ENCODE data around the gene CFAP65. TPM values are rescaled to one million over a fixed set of nuclear protein-coding genes. Genes with fewer than 3 reads are reported as not detected.

Gene CFAP65
- total RNA-seq, 1 donor, result not detected

GRCh38 chr2:219017201-219017931 is 23.9 kb downstream of the CFAP65 start:
- DNase-seq (ENCODE audit: low read depth in 2 of 3, low spot score in 2 of 3), result no peak

GRCh38 chr2:219016721-219017120 is 24.6 kb downstream of the CFAP65 start:
- DNase-seq (ENCODE audit: low read depth in 2 of 3, low spot score in 2 of 3), result no peak

- no peak for DNase-seq (ENCODE audit: low read depth in 2 of 3, low spot score in 2 of 3)
Observed at GRCh38 chr2:219010873-219011272, 30.4 kb downstream of the CFAP65 start.

GRCh38 chr2:219010162-219010756 is 31.1 kb downstream of the CFAP65 start:
- DNase-seq (ENCODE audit: low read depth in 2 of 3, low spot score in 2 of 3), result peak in 1 of 3 donors; percentile 32

GRCh38 chr2:219009294-219009693 is 32.0 kb downstream of the CFAP65 start:
- no peak for DNase-seq (ENCODE audit: low read depth in 2 of 3, low spot score in 2 of 3)

GRCh38 chr2:219003979-219004378 is 37.3 kb downstream of the CFAP65 start:
- DNase-seq (ENCODE audit: low read depth in 2 of 3, low spot score in 2 of 3), result no peak

- DNase-seq (ENCODE audit: low read depth in 2 of 3, low spot score in 2 of 3), result no peak
Observed at GRCh38 chr2:219003267-219003634, 38.1 kb downstream of the CFAP65 start.

GRCh38 chr2:219002395-219003266 is 38.7 kb downstream of the CFAP65 start:
- peak in 2 of 3 donors; percentile 52 to 68 for DNase-seq (ENCODE audit: low read depth in 2 of 3, low spot score in 2 of 3)

GRCh38 chr2:219001577-219002394 is 39.5 kb downstream of the CFAP65 start:
- DNase-seq (ENCODE audit: low read depth in 2 of 3, low spot score in 2 of 3), result no peak

- DNase-seq (ENCODE audit: low read depth in 2 of 3, low spot score in 2 of 3), result no peak
Observed at GRCh38 chr2:219001100-219001576, 40.2 kb downstream of the CFAP65 start.

- DNase-seq (ENCODE audit: low read depth in 2 of 3, low spot score in 2 of 3), result no peak
Observed at GRCh38 chr2:219000569-219000960, 40.8 kb downstream of the CFAP65 start.

GRCh38 chr2:218999881-219000568 is 41.3 kb downstream of the CFAP65 start:
- DNase-seq (ENCODE audit: low read depth in 2 of 3, low spot score in 2 of 3), result no peak

- no peak for DNase-seq (ENCODE audit: low read depth in 2 of 3, low spot score in 2 of 3)
Observed at GRCh38 chr2:218999021-218999880, 42.1 kb downstream of the CFAP65 start.

- DNase-seq (ENCODE audit: low read depth in 2 of 3, low spot score in 2 of 3), result no peak
Observed at GRCh38 chr2:218998414-218999002, 42.8 kb downstream of the CFAP65 start.

GRCh38 chr2:218997731-218998130 is 43.6 kb downstream of the CFAP65 start:
- no peak for DNase-seq (ENCODE audit: low read depth in 2 of 3, low spot score in 2 of 3)

GRCh38 chr2:218996937-218997336 is 44.4 kb downstream of the CFAP65 start:
- DNase-seq (ENCODE audit: low read depth in 2 of 3, low spot score in 2 of 3), result no peak

GRCh38 chr2:218995972-218996711 is 45.2 kb downstream of the CFAP65 start:
- peak; percentile 54 to 87 (median 82) for DNase-seq (ENCODE audit: low read depth in 2 of 3, low spot score in 2 of 3)

GRCh38 chr2:218995561-218995960 is 45.8 kb downstream of the CFAP65 start:
- DNase-seq (ENCODE audit: low read depth in 2 of 3, low spot score in 2 of 3), result no peak
